Ramos (cell line): ENCODE data around the gene MTNR1A.

Experiments
- in situ Hi-C: fragments of 300-500 bp; cut with MboI; formaldehyde crosslinking; loops from one replicate; pipeline ENCODE4 v1.14.3; 2022; ENCODE audit warnings: low sequenced_read_pairs; ENCODE audit not compliant: unreplicated experiment

MTNR1A gene

DNA sequence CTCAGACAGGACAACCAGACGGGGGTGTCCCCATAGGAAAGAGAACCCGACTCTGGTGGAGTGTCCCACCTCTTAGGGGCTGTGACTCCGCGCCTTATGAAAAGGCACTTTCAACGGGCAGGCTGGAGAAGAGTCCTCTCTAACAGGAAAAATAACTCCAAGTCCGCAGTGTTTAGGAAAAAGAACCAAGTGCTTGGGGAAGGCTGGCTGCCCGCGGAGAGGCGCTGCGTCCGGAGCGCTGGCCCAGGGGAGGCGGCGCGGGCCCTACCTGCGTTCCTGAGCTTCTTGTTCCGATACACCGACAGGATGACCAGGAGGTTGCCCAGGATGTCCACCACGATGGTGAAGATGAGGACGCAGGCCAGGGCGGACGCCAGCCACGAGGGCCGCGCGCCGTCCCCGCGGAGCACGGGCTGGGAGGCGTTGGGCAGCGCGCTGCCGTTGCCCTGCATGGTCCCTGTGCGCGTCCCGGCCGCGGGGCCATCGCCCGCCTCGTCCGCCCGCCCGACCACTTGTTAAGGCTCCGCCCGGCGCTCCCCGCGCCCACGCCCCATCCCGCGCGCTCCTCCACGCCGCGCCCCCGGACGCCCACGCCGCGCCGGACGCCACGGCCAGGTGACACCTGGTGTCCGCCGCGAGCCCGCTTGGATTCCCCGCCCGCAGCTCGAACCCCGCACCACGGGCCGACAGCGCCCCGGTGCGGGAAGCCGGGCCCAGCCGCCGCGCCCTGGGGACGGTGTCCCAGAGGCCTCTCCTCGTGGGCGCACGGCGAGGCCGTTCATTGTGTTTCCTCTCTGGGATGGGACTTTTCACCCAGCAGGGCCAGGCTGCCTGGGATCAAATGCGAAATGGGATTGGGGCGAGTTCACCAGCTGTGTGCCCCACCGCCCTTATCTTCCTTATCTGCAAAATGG, at the start of gene MTNR1A:
Gene MTNR1A (minus strand): TSS at position 654 of the 914 bp plus-strand sequence. CDS start 202 bp downstream, at position 452.
- in situ Hi-C loops = no loop called here

DNA sequence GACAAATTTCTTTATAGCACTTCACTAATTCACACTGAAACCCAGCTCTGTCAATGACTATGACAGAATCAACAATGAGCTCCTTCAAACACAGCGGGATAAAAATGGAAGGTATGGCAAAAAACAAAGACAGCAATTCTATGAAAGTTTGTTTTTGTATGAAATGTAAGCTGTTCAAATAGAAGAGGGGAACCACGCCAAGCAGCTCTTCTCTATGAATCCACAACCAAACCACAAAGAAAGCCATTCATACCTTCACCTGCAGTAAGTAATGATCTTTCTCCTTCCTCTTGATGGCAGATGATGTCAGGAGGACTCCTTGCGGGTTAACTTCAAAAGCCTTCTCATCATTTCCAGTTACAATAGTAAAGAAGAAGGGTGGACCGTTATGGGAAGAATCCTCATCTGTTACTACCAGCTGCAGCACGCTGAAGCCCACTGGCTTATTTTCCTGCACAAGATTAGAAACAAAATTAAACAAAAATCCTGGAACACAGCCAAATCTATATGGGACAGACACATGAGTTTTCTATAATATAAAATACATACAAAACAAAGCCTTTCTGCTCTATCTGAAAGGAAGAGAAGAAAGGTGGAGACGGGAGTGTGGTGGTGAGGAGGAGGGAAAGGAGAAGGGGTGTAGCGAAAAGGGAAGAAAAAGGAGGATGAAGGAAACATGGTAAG, 48.9 kb upstream of the MTNR1A start:
- in situ Hi-C loops = no loop called here

DNA sequence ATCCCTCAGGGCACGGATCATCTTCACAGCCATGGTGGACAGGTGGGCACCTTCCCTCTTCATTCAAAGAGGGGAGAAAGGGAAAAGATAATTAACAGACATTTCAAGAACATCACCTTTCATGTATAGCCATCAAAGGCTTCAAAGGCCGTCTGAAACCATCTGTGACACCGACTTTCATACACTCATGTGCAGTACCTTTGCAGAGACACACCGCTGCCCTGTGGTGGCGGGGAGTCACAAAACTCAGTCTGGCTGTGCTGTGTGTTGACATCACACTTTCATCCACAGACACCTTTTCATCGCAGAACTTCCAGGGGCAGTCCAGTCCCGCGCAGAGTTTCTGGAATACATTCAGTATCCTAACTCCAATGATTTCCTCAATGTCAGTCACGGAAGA, 47.6 kb upstream of the MTNR1A start:
- in situ Hi-C loops = no loop called here

DNA sequence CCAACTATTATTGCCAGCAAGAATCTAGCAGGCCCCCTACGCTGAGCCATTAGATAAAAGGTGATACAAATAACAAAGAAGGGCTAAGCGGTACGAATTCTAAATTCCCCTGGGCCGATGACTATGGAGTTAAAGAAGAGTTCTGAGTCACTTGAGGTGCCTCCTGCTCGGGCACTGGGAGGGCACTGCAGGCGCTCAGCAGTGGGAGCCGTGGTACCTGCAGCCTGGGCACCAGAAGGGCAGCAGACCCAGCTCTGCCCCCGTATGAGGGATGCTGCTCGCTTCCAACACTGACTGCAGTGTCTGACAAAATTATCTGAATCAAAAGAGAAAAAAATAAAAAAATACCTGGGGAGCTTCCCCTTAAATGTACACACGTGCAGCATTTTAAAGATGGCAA, 44.1 kb upstream of the MTNR1A start:
- in situ Hi-C loops = no loop called here

DNA sequence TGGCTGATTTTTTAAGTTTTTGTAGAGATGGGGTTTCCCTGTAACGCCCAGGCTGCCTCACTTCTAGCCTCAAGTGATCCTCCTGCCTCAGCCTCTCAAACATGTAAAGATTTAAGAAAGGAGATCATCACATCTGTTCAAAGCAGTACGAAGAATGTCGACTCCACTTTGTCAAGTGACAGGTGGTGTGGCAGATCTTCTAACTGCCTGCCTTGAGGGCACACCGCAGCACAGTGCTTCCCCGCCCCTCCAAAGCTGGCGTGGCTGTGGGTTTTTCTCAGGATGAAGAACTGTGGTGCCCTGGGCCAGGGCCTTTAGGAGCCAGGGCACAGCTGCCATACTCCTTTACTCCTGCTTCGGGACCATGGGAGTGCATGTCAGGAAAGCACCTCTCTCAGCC, 43.3 kb upstream of the MTNR1A start:
- in situ Hi-C loops = no loop called here

DNA sequence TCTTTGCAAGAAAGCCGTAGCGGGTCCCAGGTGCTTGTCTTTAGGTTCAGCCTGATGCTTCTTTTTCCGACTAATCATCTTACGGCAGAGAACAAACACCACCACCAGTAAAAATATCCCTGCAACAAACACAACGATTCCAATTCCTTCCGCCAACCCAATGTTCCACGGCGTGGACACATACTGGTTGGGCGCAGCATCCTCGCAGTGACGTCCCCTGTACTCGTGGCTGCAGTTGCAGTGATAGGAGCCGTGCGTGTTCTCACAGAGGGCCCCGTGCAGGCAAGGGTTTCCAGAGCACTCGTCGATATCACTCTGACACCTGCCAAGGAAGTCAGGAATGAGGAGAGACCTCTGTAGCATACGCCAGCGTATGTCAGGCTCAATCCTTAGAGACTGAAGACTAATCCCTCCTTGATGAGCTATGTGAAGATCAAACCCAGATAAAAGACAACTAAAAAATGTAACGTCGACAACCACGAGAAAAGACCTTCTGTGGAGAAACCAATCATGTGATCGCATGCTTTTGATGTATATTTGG, 41.6 kb upstream of the MTNR1A start:
- in situ Hi-C loops = no loop called here

DNA sequence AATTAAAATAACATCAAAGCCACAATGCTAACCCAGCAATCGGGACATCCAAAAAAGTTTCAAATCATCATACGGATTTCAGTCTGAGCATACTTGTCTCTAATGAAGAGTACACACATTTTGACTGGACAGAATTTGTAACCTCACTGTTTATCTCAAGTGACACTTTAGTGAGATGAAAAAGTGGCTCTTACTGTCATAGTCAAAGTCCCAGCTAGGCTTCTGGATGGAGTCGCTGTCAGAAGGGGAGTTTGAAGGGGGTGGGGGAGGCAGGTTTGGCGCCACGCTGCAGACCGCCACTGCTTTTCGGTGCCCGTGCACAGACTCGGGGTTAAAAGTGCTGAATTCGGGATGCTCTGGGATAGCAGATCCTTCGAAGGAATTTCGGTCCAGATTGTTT, 41.0 kb upstream of the MTNR1A start:
- in situ Hi-C loops = no loop called here

DNA sequence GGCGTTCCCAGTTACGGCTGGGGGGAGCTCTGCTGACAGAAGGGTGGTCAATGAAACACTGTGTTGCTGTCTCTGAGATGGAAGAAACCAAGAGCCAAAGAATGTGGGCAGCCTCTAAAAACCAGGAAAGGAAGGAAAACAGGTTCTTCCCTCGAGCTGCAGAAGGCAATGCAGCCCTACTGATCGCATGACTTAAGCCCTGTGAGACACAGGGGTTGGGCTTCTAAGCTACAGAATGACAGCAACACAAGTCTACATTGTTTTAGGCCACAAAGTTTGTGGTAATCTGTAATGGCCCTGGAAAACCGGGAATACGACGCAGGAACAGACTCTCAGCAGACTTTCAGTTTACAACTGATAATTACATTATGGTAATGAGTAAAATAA, 38.2 kb upstream of the MTNR1A start:
- in situ Hi-C loops = no loop called here

DNA sequence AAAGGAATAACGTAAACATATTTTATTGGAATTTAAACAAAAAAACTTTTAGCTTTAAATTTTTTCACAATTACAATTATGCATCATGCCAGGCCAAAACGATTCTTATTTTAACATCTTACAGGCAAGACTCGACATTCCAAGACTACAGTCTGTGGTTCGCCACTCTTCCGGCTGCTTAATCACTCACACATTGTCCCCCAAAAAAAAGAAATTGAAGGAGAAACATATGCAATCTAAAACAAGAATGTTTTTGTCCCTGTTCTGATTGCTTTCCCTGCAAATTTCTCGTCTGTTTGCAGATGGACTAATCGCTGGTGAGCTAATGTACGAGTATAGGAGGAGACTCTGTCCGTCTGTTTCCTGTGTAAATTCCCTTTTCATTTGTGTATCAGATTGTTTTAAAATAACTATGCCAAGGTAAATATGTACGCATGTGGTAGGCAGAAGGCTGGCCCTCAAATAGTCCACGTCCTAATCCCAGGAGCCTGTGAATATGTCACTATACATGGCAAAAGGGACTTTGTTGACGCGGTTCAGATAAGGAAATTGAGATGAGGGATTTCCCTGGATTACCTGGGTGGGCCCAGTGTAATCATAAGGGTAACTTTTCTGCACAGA, 37.7 kb upstream of the MTNR1A start:
- in situ Hi-C loops = no loop called here

DNA sequence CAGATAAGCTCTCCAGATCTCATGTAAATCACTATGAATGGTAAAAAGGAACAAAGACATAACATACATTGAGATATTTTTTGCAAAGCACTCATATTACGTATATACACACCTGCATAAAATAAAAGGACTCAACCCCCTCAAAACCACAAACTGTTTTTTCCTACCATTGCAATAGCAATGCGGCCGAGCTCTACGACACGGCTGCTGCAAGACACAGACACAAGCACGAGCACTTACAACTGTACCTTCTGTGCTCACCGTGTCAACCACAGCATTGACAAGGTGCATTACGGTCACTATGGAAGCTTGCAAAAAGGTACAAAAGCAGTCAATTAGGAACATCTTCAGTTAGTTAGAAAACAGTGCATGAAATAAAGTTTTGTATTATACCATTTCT, 37.1 kb upstream of the MTNR1A start:
- in situ Hi-C loops = no loop called here

DNA sequence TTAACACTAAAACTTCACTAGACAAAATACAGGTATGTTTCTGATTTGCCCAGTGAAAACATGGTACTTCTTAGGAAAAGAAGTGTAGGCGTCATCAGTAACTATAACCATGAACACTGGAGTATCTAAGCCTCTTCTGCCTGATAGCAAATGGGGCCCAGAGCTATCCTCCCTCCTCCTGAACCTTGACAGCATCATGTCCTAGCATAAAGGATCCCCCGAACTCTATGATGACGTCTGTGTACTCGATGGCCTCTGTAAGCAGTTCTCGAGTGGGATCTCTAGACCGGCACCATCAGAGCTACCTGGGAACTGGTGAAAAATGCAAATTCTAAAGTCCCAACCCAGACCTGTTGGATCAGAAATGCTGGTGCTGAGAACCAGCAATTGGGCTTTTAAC, 36.3 kb upstream of the MTNR1A start:
- in situ Hi-C loops = no loop called here

DNA sequence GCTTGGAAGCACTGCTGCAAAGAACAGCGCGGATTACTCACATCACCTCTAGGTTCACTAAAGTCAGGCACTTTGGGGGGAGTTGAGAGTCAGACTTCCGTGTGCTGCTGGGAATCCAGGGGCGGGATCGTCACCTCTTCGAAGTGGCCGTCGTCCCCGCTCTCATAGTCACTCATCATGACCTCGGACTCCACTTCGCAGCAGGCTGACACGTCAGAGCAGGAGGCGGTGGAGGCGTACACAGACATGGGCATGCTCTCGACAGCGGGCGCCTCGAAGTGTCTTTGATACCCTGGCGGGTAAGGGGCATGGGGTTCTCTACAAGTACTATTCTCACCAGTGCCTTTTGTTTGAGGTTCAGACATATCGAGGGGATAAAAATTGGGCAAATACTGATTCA, 33.1 kb upstream of the MTNR1A start:
- in situ Hi-C loops = loop anchor here (10.0 kb wide), 1 partner anchor 294 kb away; no protein-coding TSS in a partner anchor

DNA sequence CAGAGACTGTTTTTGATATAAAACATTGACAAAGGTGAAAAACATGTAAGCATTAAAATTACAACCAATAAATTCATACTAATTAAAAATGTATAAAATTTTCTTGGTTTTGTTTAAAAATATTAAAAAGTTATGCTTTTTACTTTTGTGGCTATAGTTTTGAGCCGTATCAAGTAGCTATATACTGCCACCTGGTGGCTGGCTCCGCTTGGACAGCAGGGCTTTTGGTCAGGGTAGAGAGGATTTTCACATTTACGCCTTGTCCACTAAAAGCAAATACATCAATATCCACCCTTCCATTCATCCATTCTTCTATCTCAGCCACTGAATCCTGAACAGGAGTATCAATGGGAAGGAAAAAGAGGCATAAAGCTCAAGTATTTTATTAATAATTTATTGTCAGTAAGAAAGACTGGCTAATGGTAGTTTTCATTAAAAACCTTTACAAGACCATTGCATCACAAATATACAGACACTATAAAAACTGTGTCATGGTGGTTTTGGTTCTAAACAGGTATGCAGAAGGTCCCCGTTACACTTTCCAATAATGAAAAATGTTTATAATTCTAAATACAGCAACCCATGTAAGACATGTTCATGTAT, 32.1 kb upstream of the MTNR1A start:
- in situ Hi-C loops = loop anchor here (10.0 kb wide), 1 partner anchor 293 kb away; no protein-coding TSS in a partner anchor

DNA sequence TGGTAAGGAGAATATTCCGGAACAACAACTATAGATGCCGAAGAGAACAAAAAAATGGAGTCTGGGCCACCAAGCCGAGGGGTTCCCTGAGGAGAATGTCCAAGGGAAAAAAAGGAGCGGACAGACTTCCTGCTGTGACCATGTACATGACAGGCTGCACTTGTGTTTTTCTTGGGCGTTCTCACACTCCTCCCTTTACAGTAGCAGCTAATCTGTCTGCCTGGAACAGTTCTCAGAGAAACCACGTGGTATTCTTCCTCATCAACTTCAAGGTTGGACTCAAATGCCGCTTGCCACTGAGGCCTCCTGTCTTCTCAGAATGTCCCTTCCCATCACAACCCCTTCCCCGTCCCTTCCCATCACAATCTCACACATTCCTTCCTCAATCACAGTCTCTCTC, 30.8 kb upstream of the MTNR1A start:
- in situ Hi-C loops = loop anchor here (10.0 kb wide), 1 partner anchor 291 kb away; no protein-coding TSS in a partner anchor

DNA sequence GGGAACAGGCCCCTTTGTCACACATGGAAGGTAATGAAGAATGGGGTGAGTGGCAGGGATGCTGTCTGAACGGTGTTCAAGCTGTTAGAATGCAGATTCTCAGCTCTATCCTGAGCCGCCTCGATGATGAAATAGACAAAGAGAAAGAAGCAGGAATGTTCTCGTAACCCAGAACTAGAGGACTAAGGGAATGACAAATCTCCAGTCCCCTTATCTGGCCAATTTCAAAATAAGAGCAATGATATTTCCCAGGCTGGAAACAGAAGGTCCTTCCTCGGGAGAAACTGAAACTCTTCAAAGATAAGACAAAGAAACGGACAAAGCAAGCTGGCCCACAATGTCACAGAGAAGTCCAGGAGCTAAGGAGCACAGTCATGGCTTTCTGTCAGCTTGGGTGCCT, 29.5 kb upstream of the MTNR1A start:
- in situ Hi-C loops = loop anchor here (10.0 kb wide), 1 partner anchor 290 kb away; no protein-coding TSS in a partner anchor

DNA sequence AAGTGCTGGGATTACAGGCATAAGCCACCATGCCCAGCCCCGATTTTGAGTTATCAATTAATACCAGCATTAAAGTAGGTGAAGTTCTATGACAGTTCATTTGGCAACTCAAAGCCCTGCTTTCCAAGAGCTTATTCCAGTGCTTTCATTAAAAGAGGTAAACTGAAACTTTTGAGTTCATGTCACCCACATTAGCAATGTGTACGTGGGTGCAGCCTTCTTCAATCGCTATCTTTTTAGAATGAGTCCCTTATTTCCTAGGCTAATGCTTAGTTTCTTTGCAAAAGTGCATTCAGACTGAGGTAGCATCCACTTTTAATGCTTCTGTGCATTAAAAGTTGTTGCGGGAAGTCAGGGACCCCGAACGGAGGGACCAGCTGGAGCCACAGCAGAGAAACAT, 26.1 kb upstream of the MTNR1A start:
- in situ Hi-C loops = loop anchor here (10.0 kb wide), 1 partner anchor 287 kb away; no protein-coding TSS in a partner anchor

DNA sequence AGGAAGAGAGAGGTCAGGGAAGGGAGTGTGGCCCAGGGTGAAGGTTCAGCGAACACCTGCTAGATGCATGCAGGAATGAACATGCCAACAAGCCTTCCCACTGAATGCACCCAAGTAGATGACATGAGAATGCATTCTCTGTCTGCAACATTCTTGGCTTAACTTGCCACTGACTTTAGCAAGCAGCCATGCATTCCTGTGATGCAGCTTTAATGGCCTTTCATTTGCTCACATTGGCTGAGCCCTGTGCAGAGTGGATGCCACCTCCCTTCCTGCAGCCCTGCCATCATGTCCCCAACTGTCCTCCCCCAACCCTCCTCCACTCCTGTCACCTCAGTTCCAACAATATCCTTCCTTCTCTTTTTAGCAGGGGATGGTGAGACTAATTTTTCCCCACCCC, 25.3 kb upstream of the MTNR1A start:
- in situ Hi-C loops = loop anchor here (10.0 kb wide), 1 partner anchor 286 kb away; no protein-coding TSS in a partner anchor

DNA sequence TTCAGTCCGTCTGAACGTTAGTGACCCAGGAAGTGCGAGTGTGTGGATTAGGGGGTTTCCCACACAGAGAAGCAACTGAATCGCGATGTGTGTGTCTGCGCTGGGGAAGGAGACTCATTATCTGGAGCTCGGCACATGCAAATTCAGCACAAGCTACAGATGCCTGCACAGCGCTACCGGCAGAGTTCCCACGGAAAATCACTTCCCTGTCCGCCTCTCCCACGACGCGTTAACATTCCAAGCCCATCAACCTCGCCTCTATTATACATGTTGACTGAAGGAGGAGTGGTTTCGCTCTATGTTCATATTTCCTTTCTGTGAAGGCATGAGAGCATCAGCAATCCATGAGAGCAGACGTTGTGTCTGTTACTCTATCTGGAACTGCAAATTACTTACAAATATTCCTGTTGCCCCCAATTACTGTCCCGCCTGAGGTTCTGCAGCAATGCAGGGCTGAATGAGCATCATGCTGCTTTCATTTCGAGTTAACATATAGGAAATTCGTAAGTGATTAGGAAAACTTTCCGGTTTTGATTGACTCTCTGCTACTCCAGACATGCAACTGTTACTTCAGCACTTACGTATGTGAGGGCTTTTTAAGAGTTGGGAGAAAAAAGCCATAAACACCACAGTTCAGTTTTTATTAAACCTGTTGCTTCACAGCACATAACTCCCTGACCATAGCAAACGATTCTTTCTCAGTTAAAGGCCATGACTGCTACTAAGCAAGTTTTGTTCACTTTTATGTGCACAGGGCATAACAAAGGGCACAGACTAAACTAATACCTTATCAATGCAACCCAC, 15.0 kb upstream of the MTNR1A start:
- in situ Hi-C loops = no loop called here

DNA sequence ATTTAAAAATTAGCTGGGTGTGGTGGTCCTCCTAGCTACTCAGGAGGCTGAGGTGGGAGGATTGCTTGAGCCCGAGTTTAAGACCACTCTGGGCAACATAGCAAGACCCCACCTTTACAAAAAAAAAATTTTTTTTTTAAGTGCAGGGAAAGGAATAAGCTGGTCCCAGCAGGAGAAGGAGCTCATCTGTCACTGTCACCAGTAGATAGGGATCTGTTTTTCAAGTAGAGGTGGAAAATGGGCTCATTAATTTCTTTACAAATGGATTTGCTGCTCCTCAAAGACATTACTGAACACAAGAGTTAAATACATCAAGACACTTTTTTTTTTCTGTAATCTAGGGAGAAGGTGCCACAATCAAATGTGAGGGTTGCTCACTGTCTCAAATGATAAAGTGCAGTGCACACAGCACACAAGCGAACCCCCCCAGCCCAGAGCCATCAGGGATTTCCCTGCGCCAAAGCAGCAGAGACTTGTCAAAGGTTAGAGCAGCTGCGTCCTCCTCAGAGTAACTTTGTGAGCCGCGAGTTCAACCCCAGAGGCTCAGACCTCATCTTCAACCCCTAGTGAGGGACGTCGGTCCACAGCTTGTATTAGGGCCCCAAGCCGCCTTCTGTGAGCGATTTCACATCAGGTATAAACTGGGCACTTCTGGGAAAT, 14.3 kb upstream of the MTNR1A start:
- in situ Hi-C loops = no loop called here
